ENCODE results near the gene REEP1. TPM values are rescaled to one million over a fixed set of nuclear protein-coding genes. Genes with fewer than 3 reads are reported as not detected.
"Not testable (repeated sequence)": the region's sequence is repeated elsewhere in the genome, so short reads cannot be mapped to it uniquely, and the experiment has no call there.

Gene REEP1
- polyA plus RNA-seq, 1 donor, result 36.9 TPM

GRCh38 chr2:86203614-86204013, 133.8 kb downstream of the REEP1 start:
- no CpG with 5 or more reads among the region's 1 CpG for WGBS (ENCODE audit: insufficient coverage, low lambda C conversion rate)
- no peak overlapping the region for H3K4me3 ChIP-seq (ENCODE audit: low read length)
- no peaks in the 10 kb centered on the region for H3K27me3 ChIP-seq (ENCODE audit: control insufficient read depth, insufficient read depth, low read length)
- H3K27ac ChIP-seq (ENCODE audit: low read length), result no peak overlapping the region
- peaks cover 28% of the 10 kb centered on the region for H3K36me3 ChIP-seq (ENCODE audit: control insufficient read depth, insufficient read depth, low read length)
- no peaks in the 10 kb centered on the region for H3K9me3 ChIP-seq (ENCODE audit: control insufficient read depth, low read depth, low read length)
- H3K4me1 ChIP-seq (ENCODE audit: control insufficient read depth, insufficient read depth, low read length), result peaks cover 3% of the 10 kb centered on the region
- no peak for DNase-seq

- peaks cover 20% of the 10 kb centered on the region for H3K36me3 ChIP-seq (ENCODE audit: control insufficient read depth, insufficient read depth, low read length)
- no peak overlapping the region for H3K27ac ChIP-seq (ENCODE audit: low read length)
- no peak for DNase-seq
- H3K27me3 ChIP-seq (ENCODE audit: control insufficient read depth, insufficient read depth, low read length), result no peaks in the 10 kb centered on the region
- no peak overlapping the region for H3K4me3 ChIP-seq (ENCODE audit: low read length)
- no peaks in the 10 kb centered on the region for H3K9me3 ChIP-seq (ENCODE audit: control insufficient read depth, low read depth, low read length)
- H3K4me1 ChIP-seq (ENCODE audit: control insufficient read depth, insufficient read depth, low read length), result peaks cover 3% of the 10 kb centered on the region
- 100% methylated on average over 2 of the region's 9 CpGs for WGBS (ENCODE audit: insufficient coverage, low lambda C conversion rate)
Observed at GRCh38 chr2:86202702-86203101, 134.7 kb downstream of the REEP1 start.

GRCh38 chr2:86202336-86202692, 135.1 kb downstream of the REEP1 start:
- Histone ChIP-seq H3K9me3 (ENCODE audit: control insufficient read depth, low read depth, low read length) (no peaks in the 10 kb centered on the region), H3K4me3 (ENCODE audit: low read length) (no peak overlapping the region), H3K27me3 (ENCODE audit: control insufficient read depth, insufficient read depth, low read length) (no peaks in the 10 kb centered on the region), H3K27ac (ENCODE audit: low read length) (no peak overlapping the region), H3K36me3 (ENCODE audit: control insufficient read depth, insufficient read depth, low read length) (peaks cover 16% of the 10 kb centered on the region), H3K4me1 (ENCODE audit: control insufficient read depth, insufficient read depth, low read length) (peaks cover 3% of the 10 kb centered on the region)
- WGBS (ENCODE audit: insufficient coverage, low lambda C conversion rate), result 89% methylated on average over 1 of the region's 2 CpGs
- no peak for DNase-seq

GRCh38 chr2:86201671-86202335, 135.6 kb downstream of the REEP1 start:
- H3K27ac ChIP-seq (ENCODE audit: low read length), result no peak overlapping the region
- no peak for DNase-seq
- H3K27me3 ChIP-seq (ENCODE audit: control insufficient read depth, insufficient read depth, low read length), result no peaks in the 10 kb centered on the region
- no peak overlapping the region for H3K4me3 ChIP-seq (ENCODE audit: low read length)
- H3K9me3 ChIP-seq (ENCODE audit: control insufficient read depth, low read depth, low read length), result no peaks in the 10 kb centered on the region
- peaks cover 3% of the 10 kb centered on the region for H3K4me1 ChIP-seq (ENCODE audit: control insufficient read depth, insufficient read depth, low read length)
- WGBS (ENCODE audit: insufficient coverage, low lambda C conversion rate), result 82% methylated on average over 5 of the region's 8 CpGs
- H3K36me3 ChIP-seq (ENCODE audit: control insufficient read depth, insufficient read depth, low read length), result peaks cover 11% of the 10 kb centered on the region

GRCh38 chr2:86200564-86200963, 136.9 kb downstream of the REEP1 start:
- not testable (repeated sequence) for DNase-seq; H3K4me3 ChIP-seq (ENCODE audit: low read length); H3K27ac ChIP-seq (ENCODE audit: low read length); H3K9me3 ChIP-seq (ENCODE audit: control insufficient read depth, low read depth, low read length); H3K36me3 ChIP-seq (ENCODE audit: control insufficient read depth, insufficient read depth, low read length); H3K4me1 ChIP-seq (ENCODE audit: control insufficient read depth, insufficient read depth, low read length); H3K27me3 ChIP-seq (ENCODE audit: control insufficient read depth, insufficient read depth, low read length)
- no CpG with 5 or more reads among the region's 11 CpGs for WGBS (ENCODE audit: insufficient coverage, low lambda C conversion rate)

DNA sequence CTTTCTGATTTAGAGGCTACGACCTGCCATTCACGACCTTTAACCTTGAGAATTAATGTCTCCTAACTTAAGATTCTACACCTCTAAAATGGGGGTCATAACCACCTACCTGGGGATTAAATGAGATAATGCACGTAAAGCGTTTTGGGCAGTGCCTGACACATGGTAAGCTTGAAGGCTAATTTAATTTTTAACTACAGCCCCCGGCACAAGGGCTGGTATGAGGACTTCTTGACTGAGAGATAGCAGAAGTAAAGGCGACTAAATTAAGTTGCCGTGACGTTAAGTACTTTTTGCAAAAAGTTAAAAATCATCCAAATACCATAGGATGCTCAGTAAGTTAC, 137.6 kb downstream of the REEP1 start:
- H3K27me3 ChIP-seq (ENCODE audit: control insufficient read depth, insufficient read depth, low read length), result no peaks in the 10 kb centered on the region
- H3K36me3 ChIP-seq (ENCODE audit: control insufficient read depth, insufficient read depth, low read length), result peaks cover 2% of the 10 kb centered on the region
- H3K27ac ChIP-seq (ENCODE audit: low read length), result peak overlapping the region; percentile 15
- no peaks in the 10 kb centered on the region for H3K9me3 ChIP-seq (ENCODE audit: control insufficient read depth, low read depth, low read length)
- whole genome bisulfite sequencing (ENCODE audit: insufficient coverage, low lambda C conversion rate), result no CpG with 5 or more reads among the region's 8 CpGs
- peak overlapping the region; percentile 79 for H3K4me3 ChIP-seq (ENCODE audit: low read length)
- peaks cover 7% of the 10 kb centered on the region for H3K4me1 ChIP-seq (ENCODE audit: control insufficient read depth, insufficient read depth, low read length)
- DNase-seq, result no peak

DNA sequence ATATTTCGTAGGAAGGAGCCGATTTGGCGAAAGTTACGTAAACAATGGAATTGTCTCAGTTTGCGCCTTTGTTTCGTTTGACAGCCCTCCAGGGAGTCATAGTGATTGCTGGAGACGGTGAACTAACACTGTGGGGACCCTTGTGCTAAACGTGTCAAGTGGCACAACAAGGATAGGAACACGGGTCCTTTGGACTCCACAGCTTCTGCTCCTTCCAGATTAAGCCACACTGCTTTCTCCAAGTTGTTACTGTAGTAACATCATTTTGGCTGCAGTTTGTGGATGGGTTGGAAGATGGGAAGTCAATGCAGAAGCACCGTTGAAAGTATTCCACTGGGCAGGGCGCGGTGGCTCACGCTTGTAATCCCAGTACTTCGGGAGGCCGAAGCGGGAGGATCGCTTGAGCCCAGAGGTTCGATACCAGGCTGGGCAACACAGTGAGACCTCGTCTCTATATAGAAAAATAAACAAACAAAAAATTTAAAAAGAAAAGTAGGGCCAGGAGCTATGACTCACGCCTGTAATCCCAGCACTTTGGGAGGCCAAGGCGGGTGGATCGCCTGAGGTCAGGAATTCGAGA, 141.5 kb downstream of the REEP1 start:
- Histone ChIP-seq H3K4me1 (ENCODE audit: control insufficient read depth, insufficient read depth, low read length) (peaks cover 17% of the 10 kb centered on the region), H3K9me3 (ENCODE audit: control insufficient read depth, low read depth, low read length) (no peaks in the 10 kb centered on the region), H3K27me3 (ENCODE audit: control insufficient read depth, insufficient read depth, low read length) (no peaks in the 10 kb centered on the region), H3K36me3 (ENCODE audit: control insufficient read depth, insufficient read depth, low read length) (no peaks in the 10 kb centered on the region), H3K4me3 (ENCODE audit: low read length) (peak overlapping the region; percentile 100), H3K27ac (ENCODE audit: low read length) (peak overlapping the region; percentile 100)
- no peak for DNase-seq
- no CpG with 5 or more reads among the region's 23 CpGs for WGBS (ENCODE audit: insufficient coverage, low lambda C conversion rate)

DNA sequence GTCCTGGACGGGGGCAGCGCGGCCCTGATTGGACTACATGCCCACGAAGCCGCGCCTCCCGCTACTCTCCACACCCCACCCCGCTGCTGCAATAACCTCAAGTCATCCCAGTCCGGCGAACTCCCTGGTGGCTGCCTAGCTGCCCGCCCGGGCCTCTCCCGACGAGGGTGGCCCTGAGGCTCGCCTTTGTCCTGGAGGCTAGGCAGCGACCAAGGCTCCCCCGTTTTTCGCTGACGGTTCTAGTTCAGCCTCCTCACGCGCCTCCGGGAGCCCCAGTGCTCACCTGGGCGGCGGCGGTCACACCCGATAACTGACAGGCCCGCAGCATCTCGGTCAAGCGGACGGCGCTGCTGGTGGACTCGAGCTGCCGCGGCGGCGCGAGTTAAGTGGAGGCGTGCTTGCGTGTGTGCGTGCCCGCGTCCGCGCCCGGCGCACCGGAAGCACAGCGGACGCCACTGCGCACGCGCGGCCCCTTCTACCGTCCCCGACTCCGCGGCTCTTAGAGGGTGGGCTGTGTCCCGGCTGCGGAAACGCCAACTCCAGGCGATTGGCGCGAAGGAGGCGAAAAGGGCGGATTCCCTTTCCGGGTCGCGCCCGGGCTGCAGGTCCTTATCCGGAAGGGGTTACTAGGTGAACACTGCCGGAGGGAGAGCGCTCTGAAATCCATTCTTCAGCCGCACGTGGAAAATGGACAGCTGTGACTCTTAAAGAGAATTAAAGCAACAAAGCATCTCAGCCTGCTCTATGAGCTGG, 142.2 kb downstream of the REEP1 start, which contains the start of gene IMMT:
TSS of gene IMMT (minus strand) at position 408 of the 753 bp plus-strand sequence. CDS start at position 328, 80 bp downstream.
- peak; percentile 97 to 99 for DNase-seq
- Histone ChIP-seq H3K27me3 (ENCODE audit: control insufficient read depth, insufficient read depth, low read length) (no peaks in the 10 kb centered on the region), H3K4me3 (ENCODE audit: low read length) (peak within 1 kb of the TSS; percentile 100), H3K36me3 (ENCODE audit: control insufficient read depth, insufficient read depth, low read length) (no peaks in the 10 kb centered on the region), H3K9me3 (ENCODE audit: control insufficient read depth, low read depth, low read length) (no peaks in the 10 kb centered on the region), H3K27ac (ENCODE audit: low read length) (peak within 1 kb of the TSS; percentile 100), H3K4me1 (ENCODE audit: control insufficient read depth, insufficient read depth, low read length) (peaks cover 15% of the 10 kb centered on the region)
- WGBS (ENCODE audit: insufficient coverage, low lambda C conversion rate), result no CpG with 5 or more reads among the region's 74 CpGs

- no peak for DNase-seq
- no CpG with 5 or more reads among the region's 17 CpGs for WGBS (ENCODE audit: insufficient coverage, low lambda C conversion rate)
- Histone ChIP-seq H3K9me3 (ENCODE audit: control insufficient read depth, low read depth, low read length) (no peaks in the 10 kb centered on the region), H3K36me3 (ENCODE audit: control insufficient read depth, insufficient read depth, low read length) (no peaks in the 10 kb centered on the region), H3K4me3 (ENCODE audit: low read length) (peak overlapping the region; percentile 100), H3K27me3 (ENCODE audit: control insufficient read depth, insufficient read depth, low read length) (no peaks in the 10 kb centered on the region), H3K27ac (ENCODE audit: low read length) (peak overlapping the region; percentile 100), H3K4me1 (ENCODE audit: control insufficient read depth, insufficient read depth, low read length) (peaks cover 14% of the 10 kb centered on the region)
Observed at GRCh38 chr2:86194751-86195054, 142.7 kb downstream of the REEP1 start.

- WGBS (ENCODE audit: insufficient coverage, low lambda C conversion rate), result 52% methylated on average over 3 of the region's 7 CpGs
Observed at GRCh38 chr2:86193901-86194567, 143.4 kb downstream of the REEP1 start.

More at GRCh38 chr2:86193901-86194567, 143.4 kb downstream of the REEP1 start:
- H3K4me1 ChIP-seq (ENCODE audit: control insufficient read depth, insufficient read depth, low read length), result peaks cover 14% of the 10 kb centered on the region
- H3K4me3 ChIP-seq (ENCODE audit: low read length), result peak overlapping the region; percentile 100
- no peaks in the 10 kb centered on the region for H3K9me3 ChIP-seq (ENCODE audit: control insufficient read depth, low read depth, low read length)
- H3K27ac ChIP-seq (ENCODE audit: low read length), result peak overlapping the region; percentile 100
- no peaks in the 10 kb centered on the region for H3K36me3 ChIP-seq (ENCODE audit: control insufficient read depth, insufficient read depth, low read length)
- no peak for DNase-seq
- H3K27me3 ChIP-seq (ENCODE audit: control insufficient read depth, insufficient read depth, low read length), result no peaks in the 10 kb centered on the region
